Neural cell (in vitro differentiated cells): ENCODE measurements around the gene STN1. TPM values are rescaled to one million over a fixed set of nuclear protein-coding genes. Genes with fewer than 3 reads are reported as not detected.

Source experiments
- H2AFZ ChIP-seq: fragments of 200-600, 300-800 bp; sonication (generic), shearing (Covaris generic); 2 replicates; pipeline ENCODE4 v1.6.0; 2014; ENCODE audit warnings: low read depth, mild to moderate bottlenecking, antibody characterized with exemption, low read length, moderate library complexity
- H3F3A ChIP-seq: fragments of 200-600 bp; shearing (Covaris generic); 2 replicates; pipeline ENCODE4 v1.6.1; 2016; ENCODE audit warnings: mild to moderate bottlenecking, moderate library complexity, mixed read lengths, antibody characterized with exemption, low read length; ENCODE audit not compliant: insufficient read depth, poor library complexity, severe bottlenecking
- H3K27ac ChIP-seq: fragments of 200-600, 300-800 bp; sonication (generic), shearing (Covaris generic); 2 replicates; pipeline ENCODE4 v1.5.1; 2014; ENCODE audit warnings: mild to moderate bottlenecking, low read length, moderate library complexity
- H3K27me3 ChIP-seq: fragments of 300-800, 200-600 bp; sonication (generic), shearing (Covaris generic); 2 replicates; pipeline ENCODE4 v1.6.0; 2014; ENCODE audit warnings: mild to moderate bottlenecking, low read depth, low read length, moderate library complexity; ENCODE audit not compliant: insufficient read depth
- H3K36me3 ChIP-seq: fragments of 300-800, 200-600 bp; sonication (generic), shearing (Covaris generic); 2 replicates; pipeline ENCODE4 v1.5.1; 2014; ENCODE audit warnings: mild to moderate bottlenecking, antibody characterized with exemption, low read length, moderate library complexity; ENCODE audit not compliant: insufficient read depth
- H3K4me2 ChIP-seq: fragments of 300-800, 200-600 bp; sonication (generic), shearing (Covaris generic); 2 replicates; pipeline ENCODE4 v1.6.0; 2014; ENCODE audit warnings: mild to moderate bottlenecking, low read length
- H3K4me3 ChIP-seq: fragments of 300-800, 200-600 bp; sonication (generic), shearing (Covaris generic); 2 replicates; pipeline ENCODE4 v1.5.1; 2014; ENCODE audit warnings: mild to moderate bottlenecking, low read length, moderate library complexity
- H3K79me2 ChIP-seq: fragments of 200-600 bp; shearing (Covaris generic); replicated peaks from 2 replicates; pipeline ENCODE4 v1.6.0; 2014; ENCODE audit warnings: mild to moderate bottlenecking, low read length, moderate library complexity; ENCODE audit not compliant: insufficient read depth
- H3K9ac ChIP-seq: fragments of 300-800, 200-600 bp; sonication (generic), shearing (Covaris generic); 2 replicates; pipeline ENCODE4 v1.6.1; 2016; ENCODE audit warnings: mild to moderate bottlenecking, low read length, mixed read lengths
- H3K9me2 ChIP-seq: fragments of 200-600 bp; shearing (Covaris generic); 2 replicates; pipeline ENCODE4 v1.6.1; 2016; ENCODE audit warnings: mild to moderate bottlenecking, low read length, mixed read lengths; ENCODE audit not compliant: insufficient read depth
- H3K9me3 ChIP-seq: fragments of 200-600, 300-800 bp; sonication (generic), shearing (Covaris generic); 2 replicates; pipeline ENCODE4 v1.6.1; 2016; ENCODE audit warnings: mild to moderate bottlenecking, mixed run types, low read length, moderate library complexity, mixed read lengths
- H4K20me1 ChIP-seq: fragments of 200-600 bp; shearing (Covaris generic); 2 replicates; pipeline ENCODE4 v1.6.1; 2016; ENCODE audit warnings: mild to moderate bottlenecking, mixed run types; ENCODE audit not compliant: insufficient read depth
- EP300 ChIP-seq: fragments of 450-650 bp; conservative IDR thresholded peaks from 2 replicates; pipeline ENCODE4 v1.6.1; 2014; ENCODE audit warnings: antibody characterized with exemption, mild to moderate bottlenecking, moderate library complexity; ENCODE audit not compliant: poor library complexity, severe bottlenecking
- EZH2 ChIP-seq: fragments of 200-600, 300-800 bp; shearing (Covaris generic), sonication (generic); IDR thresholded peaks from 2 replicates; pipeline ENCODE4 v1.6.1; 2014; ENCODE audit warnings: antibody characterized with exemption, low read length, borderline replicate concordance, mild to moderate bottlenecking; ENCODE audit not compliant: insufficient read depth, poor library complexity, severe bottlenecking
- MXI1 ChIP-seq: fragments of 450-650 bp; conservative IDR thresholded peaks from 2 replicates; pipeline ENCODE4 v1.6.1; 2014; ENCODE audit warnings: antibody characterized with exemption, mild to moderate bottlenecking; ENCODE audit not compliant: poor library complexity, severe bottlenecking
- POLR2AphosphoS5 ChIP-seq: IDR thresholded peaks from 2 replicates; pipeline ENCODE4 v1.6.1; 2012
- SMC3 ChIP-seq: fragments of 450-650 bp; conservative IDR thresholded peaks from 2 replicates; pipeline ENCODE4 v1.6.1; 2014; ENCODE audit warnings: antibody characterized with exemption, mild to moderate bottlenecking, moderate library complexity; ENCODE audit not compliant: poor library complexity
- TAF1 ChIP-seq: IDR thresholded peaks from 2 replicates; pipeline ENCODE4 v1.6.1; 2012; ENCODE audit warnings: low read depth
- polyA plus RNA-seq: library from polyadenylated mRNA; depleted of rRNA; stranded (reverse); fragments of >200 nt; gene quantifications from 2 replicates; pipeline ENCODE4 v1.2.3, GENCODE V29; 2014
- TF ChIP-seq, protein P1 (sequence below): fragments of 450-650 bp; IDR thresholded peaks from 2 replicates; pipeline ENCODE4 v1.5.1; 2014; ENCODE audit warnings: antibody characterized with exemption, mild to moderate bottlenecking, moderate library complexity; ENCODE audit not compliant: poor library complexity, severe bottlenecking
- TF ChIP-seq, protein P2 (sequence below): IDR thresholded peaks from 2 replicates; pipeline ENCODE4 v1.6.1; 2012; ENCODE audit warnings: borderline replicate concordance

Gene STN1
- polyA plus RNA-seq, 1 donor from 2014 or later = 9.4 TPM

DNA sequence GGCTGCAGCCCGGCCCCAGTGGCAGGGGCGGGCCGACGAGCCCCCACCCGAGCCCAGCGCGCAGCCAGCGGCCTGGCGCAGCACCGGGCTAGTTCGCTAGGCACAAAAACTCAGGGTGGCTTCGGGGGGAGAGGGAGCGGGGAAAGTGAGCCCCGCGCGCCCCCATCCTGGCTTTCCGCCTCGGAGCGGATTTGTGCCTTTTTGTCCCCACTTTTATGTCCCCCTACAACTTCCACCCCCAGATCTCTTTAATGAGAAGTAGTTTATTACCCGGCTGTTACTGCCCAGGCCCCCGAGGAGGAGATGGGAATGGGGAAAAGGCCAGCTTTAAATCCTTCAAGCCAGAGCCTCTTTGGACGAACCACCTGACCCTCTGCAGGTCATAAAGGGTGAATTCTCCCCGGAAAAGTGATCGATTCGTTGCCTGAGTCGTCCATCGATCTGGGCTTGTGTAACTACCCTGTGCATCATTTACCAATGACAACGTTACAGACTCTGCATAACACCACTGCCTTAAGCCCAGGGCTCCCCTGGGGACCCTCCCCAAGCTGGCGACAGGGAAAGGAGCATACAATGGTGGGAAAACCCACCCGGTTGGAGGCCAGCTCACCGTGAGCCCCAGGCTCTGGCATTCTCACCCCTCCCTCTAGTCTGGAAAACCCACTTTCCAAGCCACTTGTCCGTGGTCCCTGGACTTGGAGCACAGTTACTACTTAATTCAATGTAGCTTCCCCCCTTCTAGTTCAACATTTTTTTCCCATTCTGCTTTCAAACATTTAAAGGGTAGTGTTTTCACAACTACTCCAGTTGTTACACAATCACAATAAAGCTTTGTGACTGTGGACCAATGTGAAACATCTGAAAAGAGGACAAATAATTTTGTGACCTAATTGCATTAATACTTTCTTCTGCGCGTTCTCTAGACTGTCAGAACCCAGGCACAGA lies 61.9 kb downstream of the STN1 start:
- Histone ChIP-seq H3K9me2 (no peaks in the 10 kb centered on the region), H4K20me1 (no peaks in the 10 kb centered on the region), H3K79me2 (peaks cover 14% of the 10 kb centered on the region), H3K27ac (no peak overlapping the region), H2AFZ (peak overlapping the region; percentile 33), H3F3A (no peaks in the 10 kb centered on the region), H3K27me3 (no peaks in the 10 kb centered on the region), H3K9me3 (no peaks in the 10 kb centered on the region), H3K4me3 (peak overlapping the region; percentile 92), H3K36me3 (no peaks in the 10 kb centered on the region), H3K4me2 (peak overlapping the region; percentile 44), H3K9ac (peak overlapping the region; percentile 80)
- TF ChIP-seq, protein P1, sequence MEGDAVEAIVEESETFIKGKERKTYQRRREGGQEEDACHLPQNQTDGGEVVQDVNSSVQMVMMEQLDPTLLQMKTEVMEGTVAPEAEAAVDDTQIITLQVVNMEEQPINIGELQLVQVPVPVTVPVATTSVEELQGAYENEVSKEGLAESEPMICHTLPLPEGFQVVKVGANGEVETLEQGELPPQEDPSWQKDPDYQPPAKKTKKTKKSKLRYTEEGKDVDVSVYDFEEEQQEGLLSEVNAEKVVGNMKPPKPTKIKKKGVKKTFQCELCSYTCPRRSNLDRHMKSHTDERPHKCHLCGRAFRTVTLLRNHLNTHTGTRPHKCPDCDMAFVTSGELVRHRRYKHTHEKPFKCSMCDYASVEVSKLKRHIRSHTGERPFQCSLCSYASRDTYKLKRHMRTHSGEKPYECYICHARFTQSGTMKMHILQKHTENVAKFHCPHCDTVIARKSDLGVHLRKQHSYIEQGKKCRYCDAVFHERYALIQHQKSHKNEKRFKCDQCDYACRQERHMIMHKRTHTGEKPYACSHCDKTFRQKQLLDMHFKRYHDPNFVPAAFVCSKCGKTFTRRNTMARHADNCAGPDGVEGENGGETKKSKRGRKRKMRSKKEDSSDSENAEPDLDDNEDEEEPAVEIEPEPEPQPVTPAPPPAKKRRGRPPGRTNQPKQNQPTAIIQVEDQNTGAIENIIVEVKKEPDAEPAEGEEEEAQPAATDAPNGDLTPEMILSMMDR = no peak
- TF ChIP-seq, protein P2, sequence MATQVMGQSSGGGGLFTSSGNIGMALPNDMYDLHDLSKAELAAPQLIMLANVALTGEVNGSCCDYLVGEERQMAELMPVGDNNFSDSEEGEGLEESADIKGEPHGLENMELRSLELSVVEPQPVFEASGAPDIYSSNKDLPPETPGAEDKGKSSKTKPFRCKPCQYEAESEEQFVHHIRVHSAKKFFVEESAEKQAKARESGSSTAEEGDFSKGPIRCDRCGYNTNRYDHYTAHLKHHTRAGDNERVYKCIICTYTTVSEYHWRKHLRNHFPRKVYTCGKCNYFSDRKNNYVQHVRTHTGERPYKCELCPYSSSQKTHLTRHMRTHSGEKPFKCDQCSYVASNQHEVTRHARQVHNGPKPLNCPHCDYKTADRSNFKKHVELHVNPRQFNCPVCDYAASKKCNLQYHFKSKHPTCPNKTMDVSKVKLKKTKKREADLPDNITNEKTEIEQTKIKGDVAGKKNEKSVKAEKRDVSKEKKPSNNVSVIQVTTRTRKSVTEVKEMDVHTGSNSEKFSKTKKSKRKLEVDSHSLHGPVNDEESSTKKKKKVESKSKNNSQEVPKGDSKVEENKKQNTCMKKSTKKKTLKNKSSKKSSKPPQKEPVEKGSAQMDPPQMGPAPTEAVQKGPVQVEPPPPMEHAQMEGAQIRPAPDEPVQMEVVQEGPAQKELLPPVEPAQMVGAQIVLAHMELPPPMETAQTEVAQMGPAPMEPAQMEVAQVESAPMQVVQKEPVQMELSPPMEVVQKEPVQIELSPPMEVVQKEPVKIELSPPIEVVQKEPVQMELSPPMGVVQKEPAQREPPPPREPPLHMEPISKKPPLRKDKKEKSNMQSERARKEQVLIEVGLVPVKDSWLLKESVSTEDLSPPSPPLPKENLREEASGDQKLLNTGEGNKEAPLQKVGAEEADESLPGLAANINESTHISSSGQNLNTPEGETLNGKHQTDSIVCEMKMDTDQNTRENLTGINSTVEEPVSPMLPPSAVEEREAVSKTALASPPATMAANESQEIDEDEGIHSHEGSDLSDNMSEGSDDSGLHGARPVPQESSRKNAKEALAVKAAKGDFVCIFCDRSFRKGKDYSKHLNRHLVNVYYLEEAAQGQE = no peak
- no peak for TF ChIP-seq SMC3
- TF ChIP-seq POLR2AphosphoS5 = no peak
- no peak for TF ChIP-seq EZH2
- TF ChIP-seq EP300 = no peak
- TF ChIP-seq MXI1 = no peak
- no peak for TF ChIP-seq TAF1

DNA sequence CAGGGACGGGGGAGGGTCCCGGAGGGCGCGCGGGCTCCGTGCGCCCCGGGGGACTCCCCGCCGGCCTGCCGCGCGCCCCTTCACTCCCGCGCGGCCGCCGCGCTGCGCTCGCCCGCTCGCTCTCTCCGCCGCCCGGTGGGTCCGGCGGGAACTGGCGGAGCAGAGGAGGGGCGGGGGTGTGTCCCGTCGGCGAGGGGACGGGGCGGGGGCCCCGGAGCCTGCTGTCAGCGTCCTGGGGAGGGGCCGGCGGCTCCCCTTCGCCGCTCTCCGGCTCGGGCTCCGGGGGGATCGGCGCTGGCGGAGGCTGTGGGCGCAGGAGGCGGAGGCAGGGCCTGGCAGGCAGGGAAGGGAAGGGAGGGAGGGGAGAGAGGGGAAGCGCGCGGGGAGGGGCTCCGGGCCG lies 62.6 kb downstream of the STN1 start, which contains the start of gene SH3PXD2A:
Gene SH3PXD2A, minus strand, starts transcription at position 153 of the 400 bp plus-strand sequence. CDS start 310 bp downstream, outside the sequence.
- H3K4me2 ChIP-seq = peak within 1 kb of the TSS; percentile 81
- H3K9ac ChIP-seq = peak within 1 kb of the TSS; percentile 80
- H3K9me3 ChIP-seq = no peaks in the 10 kb centered on the region
- peak within 1 kb of the TSS; percentile 68 for H3K27ac ChIP-seq
- TF ChIP-seq SMC3 (no peak), MXI1 (peak; percentile 21), POLR2AphosphoS5 (peak; percentile 56)
- H3F3A ChIP-seq = no peaks in the 10 kb centered on the region
- H3K9me2 ChIP-seq = no peaks in the 10 kb centered on the region
- peaks cover 14% of the 10 kb centered on the region for H3K79me2 ChIP-seq
- no peaks in the 10 kb centered on the region for H3K27me3 ChIP-seq
- peak within 1 kb of the TSS; percentile 92 for H3K4me3 ChIP-seq
- H2AFZ ChIP-seq = peak within 1 kb of the TSS; percentile 46
- no peaks in the 10 kb centered on the region for H4K20me1 ChIP-seq
- H3K36me3 ChIP-seq = no peaks in the 10 kb centered on the region
